ENCODE results near the gene C1orf115.
"Not testable (repeated sequence)": the region's sequence is repeated elsewhere in the genome, so short reads cannot be mapped to it uniquely, and the experiment has no call there.

The C1orf115 gene

GRCh38 chr1:220732137-220732536, 42.0 kb downstream of the C1orf115 start:
- Mint-ChIP-seq H3K27ac (no peak overlapping the region), H3K36me3 (no peaks in the 10 kb centered on the region), H3K4me1 (no peaks in the 10 kb centered on the region), H3K4me3 (no peak overlapping the region), H3K9me3 (no peaks in the 10 kb centered on the region)
- DNase-seq (ENCODE audit: low spot score in 2 of 2) (no peak), ATAC-seq (no peak)

GRCh38 chr1:220732621-220733020, 42.5 kb downstream of the C1orf115 start:
- no peaks in the 10 kb centered on the region for H3K4me1 Mint-ChIP-seq
- no peaks in the 10 kb centered on the region for H3K36me3 Mint-ChIP-seq
- H3K9me3 Mint-ChIP-seq = no peaks in the 10 kb centered on the region
- no peak for DNase-seq (ENCODE audit: low spot score in 2 of 2)
- no peak overlapping the region for H3K4me3 Mint-ChIP-seq
- no peak overlapping the region for H3K27ac Mint-ChIP-seq
- no peak for ATAC-seq

- no peaks in the 10 kb centered on the region for H3K9me3 Mint-ChIP-seq
- H3K27ac Mint-ChIP-seq = peak overlapping the region; percentile 27
- ATAC-seq (peak; percentile 80), DNase-seq (ENCODE audit: low spot score in 2 of 2) (peak; percentile 59 to 90)
- H3K36me3 Mint-ChIP-seq = no peaks in the 10 kb centered on the region
- no peak overlapping the region for H3K4me3 Mint-ChIP-seq
- H3K4me1 Mint-ChIP-seq = no peaks in the 10 kb centered on the region
These were observed 43.0 kb downstream of the C1orf115 start for GRCh38 chr1:220733086-220733601.

GRCh38 chr1:220734571-220735326, 44.6 kb downstream of the C1orf115 start:
- Mint-ChIP-seq H3K4me3 (no peak overlapping the region), H3K4me1 (no peaks in the 10 kb centered on the region), H3K27ac (no peak overlapping the region), H3K36me3 (no peaks in the 10 kb centered on the region), H3K9me3 (no peaks in the 10 kb centered on the region)
- DNase-seq (ENCODE audit: low spot score in 2 of 2) (no peak), ATAC-seq (no peak)

GRCh38 chr1:220736283-220736682, 46.1 kb downstream of the C1orf115 start:
- not testable (repeated sequence) for DNase-seq (ENCODE audit: low spot score in 2 of 2); H3K9me3 Mint-ChIP-seq

GRCh38 chr1:220741349-220741748, 51.2 kb downstream of the C1orf115 start:
- Mint-ChIP-seq H3K4me1 (no peaks in the 10 kb centered on the region), H3K4me3 (no peak overlapping the region), H3K9me3 (no peaks in the 10 kb centered on the region), H3K36me3 (no peaks in the 10 kb centered on the region), H3K27ac (no peak overlapping the region)
- ATAC-seq (no peak), DNase-seq (ENCODE audit: low spot score in 2 of 2) (no peak)

More at GRCh38 chr1:220736283-220736682, 46.1 kb downstream of the C1orf115 start:
- not testable (repeated sequence) for H3K4me1 Mint-ChIP-seq, H3K27ac Mint-ChIP-seq, ATAC-seq, H3K36me3 Mint-ChIP-seq, H3K4me3 Mint-ChIP-seq

- Mint-ChIP-seq H3K9me3 (no peaks in the 10 kb centered on the region), H3K4me3 (no peak overlapping the region)
These were observed 51.7 kb downstream of the C1orf115 start for GRCh38 chr1:220741825-220742224.

GRCh38 chr1:220742520-220742919, 52.4 kb downstream of the C1orf115 start:
- Mint-ChIP-seq H3K36me3 (no peaks in the 10 kb centered on the region), H3K4me3 (no peak overlapping the region), H3K4me1 (no peaks in the 10 kb centered on the region), H3K27ac (no peak overlapping the region), H3K9me3 (no peaks in the 10 kb centered on the region)
- DNase-seq (ENCODE audit: low spot score in 2 of 2) = no peak
- no peak for ATAC-seq

More at GRCh38 chr1:220741825-220742224, 51.7 kb downstream of the C1orf115 start:
- no peaks in the 10 kb centered on the region for H3K36me3 Mint-ChIP-seq
- no peaks in the 10 kb centered on the region for H3K4me1 Mint-ChIP-seq
- no peak overlapping the region for H3K27ac Mint-ChIP-seq
- ATAC-seq (no peak), DNase-seq (ENCODE audit: low spot score in 2 of 2) (no peak)

GRCh38 chr1:220746851-220747250, 56.7 kb downstream of the C1orf115 start:
- Mint-ChIP-seq H3K9me3 (no peaks in the 10 kb centered on the region), H3K4me1 (no peaks in the 10 kb centered on the region), H3K36me3 (no peaks in the 10 kb centered on the region), H3K4me3 (no peak overlapping the region), H3K27ac (no peak overlapping the region)
- DNase-seq (ENCODE audit: low spot score in 2 of 2) (no peak), ATAC-seq (no peak)

GRCh38 chr1:220747437-220748088, 57.4 kb downstream of the C1orf115 start:
- no peaks in the 10 kb centered on the region for H3K9me3 Mint-ChIP-seq
- peak overlapping the region; percentile 38 for H3K4me3 Mint-ChIP-seq
- ATAC-seq (no peak), DNase-seq (ENCODE audit: low spot score in 2 of 2) (no peak)
- H3K36me3 Mint-ChIP-seq = no peaks in the 10 kb centered on the region
- H3K4me1 Mint-ChIP-seq = no peaks in the 10 kb centered on the region
- no peak overlapping the region for H3K27ac Mint-ChIP-seq

GRCh38 chr1:220748089-220748934, 58.1 kb downstream of the C1orf115 start, which contains the start of gene MTARC2:
MTARC2 (plus strand) TSS chr1:220748322; CDS start chr1:220748532, 210 bp downstream.
- H3K4me1 Mint-ChIP-seq = no peaks in the 10 kb centered on the region
- ATAC-seq = peak; percentile 43
- no peak within 1 kb of the TSS for H3K27ac Mint-ChIP-seq

More at GRCh38 chr1:220748089-220748934, 58.1 kb downstream of the C1orf115 start, which contains the start of gene MTARC2:
- peak within 1 kb of the TSS; percentile 38 for H3K4me3 Mint-ChIP-seq
- DNase-seq (ENCODE audit: low spot score in 2 of 2) = peak in 1 of 2 donors; percentile 46
- no peaks in the 10 kb centered on the region for H3K36me3 Mint-ChIP-seq
- H3K9me3 Mint-ChIP-seq = no peaks in the 10 kb centered on the region
